KMS-11 (cell line): ENCODE measurements around the gene HSPA12B.

Experiments used
- H2AFZ ChIP-seq: fragments of 200-600 bp; sonication (generic); 2 replicates; pipeline ENCODE4 v1.6.1; 2016; ENCODE audit warnings: antibody characterized with exemption, mixed run types, low read depth
- H3K27ac ChIP-seq: fragments of 200-600 bp; sonication (generic); 2 replicates; pipeline ENCODE4 v1.6.1; 2016; ENCODE audit warnings: mild to moderate bottlenecking, mixed run types
- H3K27me3 ChIP-seq: fragments of 200-600 bp; sonication (generic); 2 replicates; pipeline ENCODE4 v1.6.1; 2017; ENCODE audit warnings: mild to moderate bottlenecking, low read depth, mixed run types, moderate library complexity; ENCODE audit not compliant: insufficient read depth
- H3K36me3 ChIP-seq: fragments of 200-600 bp; sonication (generic); 2 replicates; pipeline ENCODE4 v1.6.1; 2017; ENCODE audit warnings: mild to moderate bottlenecking, mixed run types; ENCODE audit not compliant: insufficient read depth
- H3K4me1 ChIP-seq: fragments of 200-600 bp; sonication (generic); 2 replicates; pipeline ENCODE4 v1.6.1; 2016; ENCODE audit warnings: mild to moderate bottlenecking, low read depth, mixed run types; ENCODE audit not compliant: poor library complexity, severe bottlenecking
- H3K4me2 ChIP-seq: fragments of 200-600 bp; sonication (generic); 2 replicates; pipeline ENCODE4 v1.7.0; 2016; ENCODE audit warnings: mild to moderate bottlenecking, mixed run types
- H3K4me3 ChIP-seq: fragments of 200-600 bp; sonication (generic); IDR thresholded peaks from 2 replicates; pipeline ENCODE4 v1.6.1; 2017; ENCODE audit warnings: low read depth, low read length, mixed read lengths; ENCODE audit not compliant: insufficient read depth
- H3K79me2 ChIP-seq: fragments of 200-600 bp; sonication (generic); 2 replicates; pipeline ENCODE4 v1.6.1; 2016; ENCODE audit warnings: low read depth, mixed run types; ENCODE audit not compliant: insufficient read depth
- H3K9ac ChIP-seq: fragments of 200-600 bp; sonication (generic); 2 replicates; pipeline ENCODE4 v1.6.1; 2016; ENCODE audit warnings: mild to moderate bottlenecking, mixed run types
- H4K20me1 ChIP-seq: fragments of 200-600 bp; sonication (generic); 2 replicates; pipeline ENCODE4 v1.6.1; 2016; ENCODE audit warnings: mild to moderate bottlenecking, mixed run types; ENCODE audit not compliant: insufficient read depth
- TF ChIP-seq, protein P1 (sequence below): fragments of 200-600 bp; sonication (generic); conservative IDR thresholded peaks from 2 replicates; pipeline ENCODE4 v1.6.1; 2017; ENCODE audit warnings: low read depth, mild to moderate bottlenecking, antibody characterized with exemption, low read length, moderate library complexity, mixed read lengths

HSPA12B gene

GRCh38 chr20:3782597-3782996, 50.1 kb downstream of the HSPA12B start:
- Histone ChIP-seq H2AFZ (no peak overlapping the region), H3K79me2 (no peaks in the 10 kb centered on the region), H3K9ac (no peak overlapping the region), H3K4me1 (no peaks in the 10 kb centered on the region), H3K27ac (no peak overlapping the region), H4K20me1 (no peaks in the 10 kb centered on the region), H3K36me3 (no peaks in the 10 kb centered on the region), H3K27me3 (no peaks in the 10 kb centered on the region; the same call in 1 of the 2 replicates), H3K4me2 (no peak overlapping the region), H3K4me3 (no peak overlapping the region)
- TF ChIP-seq, protein P1, sequence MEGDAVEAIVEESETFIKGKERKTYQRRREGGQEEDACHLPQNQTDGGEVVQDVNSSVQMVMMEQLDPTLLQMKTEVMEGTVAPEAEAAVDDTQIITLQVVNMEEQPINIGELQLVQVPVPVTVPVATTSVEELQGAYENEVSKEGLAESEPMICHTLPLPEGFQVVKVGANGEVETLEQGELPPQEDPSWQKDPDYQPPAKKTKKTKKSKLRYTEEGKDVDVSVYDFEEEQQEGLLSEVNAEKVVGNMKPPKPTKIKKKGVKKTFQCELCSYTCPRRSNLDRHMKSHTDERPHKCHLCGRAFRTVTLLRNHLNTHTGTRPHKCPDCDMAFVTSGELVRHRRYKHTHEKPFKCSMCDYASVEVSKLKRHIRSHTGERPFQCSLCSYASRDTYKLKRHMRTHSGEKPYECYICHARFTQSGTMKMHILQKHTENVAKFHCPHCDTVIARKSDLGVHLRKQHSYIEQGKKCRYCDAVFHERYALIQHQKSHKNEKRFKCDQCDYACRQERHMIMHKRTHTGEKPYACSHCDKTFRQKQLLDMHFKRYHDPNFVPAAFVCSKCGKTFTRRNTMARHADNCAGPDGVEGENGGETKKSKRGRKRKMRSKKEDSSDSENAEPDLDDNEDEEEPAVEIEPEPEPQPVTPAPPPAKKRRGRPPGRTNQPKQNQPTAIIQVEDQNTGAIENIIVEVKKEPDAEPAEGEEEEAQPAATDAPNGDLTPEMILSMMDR: no peak

GRCh38 chr20:3783068-3783489, 50.6 kb downstream of the HSPA12B start:
- Histone ChIP-seq H3K27me3 (no peaks in the 10 kb centered on the region; the same call in 1 of the 2 replicates), H3K4me2 (no peak overlapping the region), H3K36me3 (no peaks in the 10 kb centered on the region), H4K20me1 (no peaks in the 10 kb centered on the region), H3K9ac (no peak overlapping the region), H3K4me1 (no peaks in the 10 kb centered on the region), H3K4me3 (no peak overlapping the region), H2AFZ (no peak overlapping the region), H3K27ac (no peak overlapping the region), H3K79me2 (no peaks in the 10 kb centered on the region)
- TF ChIP-seq, protein P1: no peak

- Histone ChIP-seq H3K9ac (no peak overlapping the region), H3K4me1 (no peaks in the 10 kb centered on the region), H3K4me3 (no peak overlapping the region), H3K79me2 (no peaks in the 10 kb centered on the region), H2AFZ (no peak overlapping the region), H3K27ac (no peak overlapping the region), H3K4me2 (no peak overlapping the region), H3K36me3 (no peaks in the 10 kb centered on the region), H3K27me3 (no peaks in the 10 kb centered on the region; the same call in 1 of the 2 replicates), H4K20me1 (no peaks in the 10 kb centered on the region)
- TF ChIP-seq, protein P1: no peak
Measured at GRCh38 chr20:3783511-3784195, 51.2 kb downstream of the HSPA12B start.

DNA sequence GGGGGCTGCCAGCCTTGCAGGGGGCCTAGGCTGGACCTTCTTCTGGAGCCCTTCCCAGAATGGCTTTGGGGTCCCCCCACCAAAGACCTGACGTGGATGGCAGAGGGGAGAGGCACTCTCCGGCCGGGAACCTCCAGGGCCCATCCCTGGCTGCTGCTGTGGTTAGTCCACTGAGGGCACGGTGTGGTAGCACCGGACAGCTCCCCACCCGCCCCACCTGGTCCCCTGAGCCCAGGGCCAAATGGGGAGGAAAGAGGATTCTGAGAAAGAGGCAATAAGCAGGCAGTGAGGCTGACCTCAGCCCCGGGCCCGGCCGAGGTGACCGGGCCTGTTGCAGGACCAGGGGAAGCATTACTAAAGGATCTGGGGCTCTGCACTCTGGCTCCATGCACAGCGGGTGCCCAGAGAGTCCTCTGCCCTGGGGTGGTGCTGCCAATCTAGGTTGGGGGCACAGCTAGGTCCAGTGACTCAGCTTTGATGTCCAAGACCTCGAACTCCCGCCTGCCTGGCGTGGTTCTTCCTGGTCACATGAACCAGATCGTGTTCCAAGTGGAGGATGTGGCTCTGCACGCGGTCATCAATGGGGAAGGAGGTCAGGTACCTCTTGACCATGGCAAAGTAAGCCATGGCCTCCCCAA, 51.9 kb downstream of the HSPA12B start:
- no peaks in the 10 kb centered on the region for H4K20me1 ChIP-seq
- no peak overlapping the region for H3K9ac ChIP-seq

More for the DNA sequence above, 51.9 kb downstream of the HSPA12B start:
- TF ChIP-seq, protein P1: no peak
- no peaks in the 10 kb centered on the region for H3K27me3 ChIP-seq
- H3K36me3 ChIP-seq: no peaks in the 10 kb centered on the region
- H3K4me2 ChIP-seq: no peak overlapping the region
- H3K79me2 ChIP-seq: no peaks in the 10 kb centered on the region
- H3K4me3 ChIP-seq: no peak overlapping the region
- no peak overlapping the region for H2AFZ ChIP-seq
- no peaks in the 10 kb centered on the region for H3K4me1 ChIP-seq
- H3K27ac ChIP-seq: no peak overlapping the region
